Progenitor cell of endocrine pancreas (in vitro differentiated cells): Measurements from ENCODE around the gene SH3GL1. TPM values are rescaled to one million over a fixed set of nuclear protein-coding genes. Genes with fewer than 3 reads are reported as not detected.

Experiments
- DNase-seq: peaks from one replicate; pipeline ENCODE4 v3.0.0; 2021; ENCODE audit warnings: low spot score; ENCODE audit not compliant: unreplicated experiment
- H3K27ac Mint-ChIP-seq: 2 replicates; pipeline ENCODE4 v1.8.0; 2021; ENCODE audit warnings: mild to moderate bottlenecking, moderate library complexity, mixed read lengths
- H3K27me3 Mint-ChIP-seq: 2 replicates; pipeline ENCODE4 v1.8.0; 2021; ENCODE audit warnings: mixed read lengths
- H3K36me3 Mint-ChIP-seq: 2 replicates; pipeline ENCODE4 v1.8.0; 2022; ENCODE audit warnings: mixed read lengths; ENCODE audit not compliant: insufficient read depth
- H3K4me1 Mint-ChIP-seq: 2 replicates; pipeline ENCODE4 v1.8.0; 2021; ENCODE audit warnings: low read depth, mixed read lengths
- H3K4me3 Mint-ChIP-seq: 2 replicates; pipeline ENCODE4 v1.8.0; 2021; ENCODE audit warnings: low read depth, mild to moderate bottlenecking, moderate library complexity, mixed read lengths
- H3K9me3 Mint-ChIP-seq: 2 replicates; pipeline ENCODE4 v1.8.0; 2021; ENCODE audit warnings: low read depth, mixed read lengths
- CTCF ChIP-seq: fragments of 200-600 bp; sonication (generic); IDR thresholded peaks from one replicate; pipeline ENCODE4 v1.5.0; 2021; ENCODE audit warnings: antibody characterized with exemption, mild to moderate bottlenecking; ENCODE audit not compliant: unreplicated experiment
- total RNA-seq: library from RNA; stranded (reverse); gene quantifications from 2 replicates; pipeline ENCODE4 v1.2.1, GENCODE V29; 2021

Gene SH3GL1
- total RNA-seq, 1 donor from 2014 or later = 55.6 TPM

- peak overlapping the region; percentile 94 for H3K27ac Mint-ChIP-seq
- H3K36me3 Mint-ChIP-seq = no peaks in the 10 kb centered on the region
- H3K4me1 Mint-ChIP-seq = peaks cover 28% of the 10 kb centered on the region
- no peak for DNase-seq
- H3K27me3 Mint-ChIP-seq = no peaks in the 10 kb centered on the region
- H3K4me3 Mint-ChIP-seq = peak overlapping the region; percentile 84
- no peaks in the 10 kb centered on the region for H3K9me3 Mint-ChIP-seq
- no peak for TF ChIP-seq CTCF
These were observed 2.8 kb upstream of the SH3GL1 start for GRCh38 chr19:4403005-4403761.

- H3K36me3 Mint-ChIP-seq = no peaks in the 10 kb centered on the region
- peaks cover 28% of the 10 kb centered on the region for H3K4me1 Mint-ChIP-seq
- peak; percentile 99 for DNase-seq
- peak within 1 kb of the TSS; percentile 95 for H3K27ac Mint-ChIP-seq
- TF ChIP-seq CTCF = no peak
- peak within 1 kb of the TSS; percentile 84 for H3K4me3 Mint-ChIP-seq
- H3K27me3 Mint-ChIP-seq = no peaks in the 10 kb centered on the region
- H3K9me3 Mint-ChIP-seq = no peaks in the 10 kb centered on the region
These were observed 2.0 kb upstream of the SH3GL1 start, which contains the start of gene CHAF1A for GRCh38 chr19:4402171-4403004. TSS of gene CHAF1A (plus strand) at chr19:4402640. CDS start at chr19:4402763, 123 bp downstream.

GRCh38 chr19:4401769-4402170, 1.4 kb upstream of the SH3GL1 start:
- Mint-ChIP-seq H3K4me1 (peaks cover 28% of the 10 kb centered on the region), H3K4me3 (peak overlapping the region; percentile 84), H3K27ac (peak overlapping the region; percentile 95), H3K36me3 (no peaks in the 10 kb centered on the region), H3K27me3 (no peaks in the 10 kb centered on the region), H3K9me3 (no peaks in the 10 kb centered on the region)
- TF ChIP-seq CTCF = no peak
- DNase-seq = no peak

GRCh38 chr19:4399812-4400134, 574 bp downstream of the SH3GL1 start:
- no peak for TF ChIP-seq CTCF
- Mint-ChIP-seq H3K4me1 (peaks cover 29% of the 10 kb centered on the region), H3K27ac (peak overlapping the region; percentile 91), H3K36me3 (peaks cover 4% of the 10 kb centered on the region), H3K27me3 (no peaks in the 10 kb centered on the region), H3K9me3 (no peaks in the 10 kb centered on the region), H3K4me3 (peak overlapping the region; percentile 83)
- no peak for DNase-seq

GRCh38 chr19:4396949-4397783, 3.2 kb downstream of the SH3GL1 start:
- TF ChIP-seq CTCF = no peak
- H3K4me1 Mint-ChIP-seq = peaks cover 27% of the 10 kb centered on the region
- H3K27me3 Mint-ChIP-seq = no peaks in the 10 kb centered on the region
- no peak for DNase-seq
- H3K4me3 Mint-ChIP-seq = no peak overlapping the region
- no peak overlapping the region for H3K27ac Mint-ChIP-seq
- H3K9me3 Mint-ChIP-seq = no peaks in the 10 kb centered on the region
- peaks cover 4% of the 10 kb centered on the region for H3K36me3 Mint-ChIP-seq
